Transverse colon (tissue), 4 donors: ENCODE measurements around the gene TENT5C.

Experiments used
- POLR2A ChIP-seq: fragments of 450-650 bp; IDR thresholded peaks from one replicate; pipeline ENCODE4 v1.6.1; 2016; ENCODE audit warnings: antibody characterized with exemption, mild to moderate bottlenecking, moderate library complexity
- POLR2AphosphoS5 ChIP-seq, 3 donors: sonication (generic); formaldehyde crosslinking; IDR thresholded peaks; one replicate each; pipeline ENCODE4 v1.6.1; 2016; ENCODE audit warnings: antibody characterized with exemption in 3 of 3
- TF ChIP-seq, protein P1 (sequence below), 5 experiments: fragments of 200-600 bp in 3 of 5; fragments of 450-650 bp in 2 of 5; sonication (generic) in 3 of 5; IDR thresholded peaks; 1 replicate in 2 of 5; 2 replicates in 3 of 5; pipeline ENCODE4 v1.5.1; 2016 to 2017; ENCODE audit warnings: antibody characterized with exemption in 5 of 5, inconsistent platforms in 3 of 5, mild to moderate bottlenecking in 2 of 5, moderate library complexity in 1 of 5

DNA sequence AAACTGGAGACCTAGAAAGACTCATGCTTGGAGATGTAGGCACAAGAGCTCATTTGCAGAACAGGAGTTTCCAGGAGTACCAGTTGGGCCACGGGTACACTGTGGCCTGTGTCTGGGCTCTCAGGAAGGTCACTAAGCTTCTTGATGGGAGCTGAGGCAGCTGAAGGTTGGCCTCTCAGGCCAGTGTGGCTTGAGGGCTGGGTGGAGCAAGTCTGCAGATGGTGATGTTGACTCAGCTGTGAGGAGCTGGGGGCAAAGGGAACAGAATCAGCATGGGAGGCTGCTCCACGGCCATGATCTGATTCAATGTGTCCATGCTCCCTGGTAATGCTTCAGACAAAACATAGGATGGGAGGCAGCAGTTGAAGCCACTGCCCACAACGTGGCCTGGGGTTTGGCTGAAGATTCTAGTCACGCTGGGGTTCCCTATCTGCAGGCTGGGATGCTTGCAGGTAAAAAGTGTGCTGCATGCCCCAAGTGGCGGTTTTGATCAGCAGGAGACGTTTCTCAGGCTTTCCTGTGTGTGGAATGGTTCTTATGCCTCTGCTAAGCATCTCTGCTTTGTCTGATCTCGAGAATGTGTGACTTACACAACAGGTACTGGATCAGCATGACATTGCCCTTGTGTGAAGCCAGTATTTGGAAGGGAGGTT, 15.4 kb upstream of the TENT5C start:
- TF ChIP-seq, protein P1, sequence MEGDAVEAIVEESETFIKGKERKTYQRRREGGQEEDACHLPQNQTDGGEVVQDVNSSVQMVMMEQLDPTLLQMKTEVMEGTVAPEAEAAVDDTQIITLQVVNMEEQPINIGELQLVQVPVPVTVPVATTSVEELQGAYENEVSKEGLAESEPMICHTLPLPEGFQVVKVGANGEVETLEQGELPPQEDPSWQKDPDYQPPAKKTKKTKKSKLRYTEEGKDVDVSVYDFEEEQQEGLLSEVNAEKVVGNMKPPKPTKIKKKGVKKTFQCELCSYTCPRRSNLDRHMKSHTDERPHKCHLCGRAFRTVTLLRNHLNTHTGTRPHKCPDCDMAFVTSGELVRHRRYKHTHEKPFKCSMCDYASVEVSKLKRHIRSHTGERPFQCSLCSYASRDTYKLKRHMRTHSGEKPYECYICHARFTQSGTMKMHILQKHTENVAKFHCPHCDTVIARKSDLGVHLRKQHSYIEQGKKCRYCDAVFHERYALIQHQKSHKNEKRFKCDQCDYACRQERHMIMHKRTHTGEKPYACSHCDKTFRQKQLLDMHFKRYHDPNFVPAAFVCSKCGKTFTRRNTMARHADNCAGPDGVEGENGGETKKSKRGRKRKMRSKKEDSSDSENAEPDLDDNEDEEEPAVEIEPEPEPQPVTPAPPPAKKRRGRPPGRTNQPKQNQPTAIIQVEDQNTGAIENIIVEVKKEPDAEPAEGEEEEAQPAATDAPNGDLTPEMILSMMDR (IDR thresholded peaks at IDR 0.05): no peak
- TF ChIP-seq POLR2A (no peak), POLR2AphosphoS5 (IDR thresholded peaks at IDR 0.05) (no peak)
